NCI-H1048 (cell line): ENCODE results near the gene CLDN5.
"Not testable (repeated sequence)": the region's sequence is repeated elsewhere in the genome, so short reads cannot be mapped to it uniquely, and the experiment has no call there.

Experiments used
- DNase-seq: peaks from one replicate; lab custom pipeline; 2025; lab: John Stamatoyannopoulos, UW

The CLDN5 gene

DNA sequence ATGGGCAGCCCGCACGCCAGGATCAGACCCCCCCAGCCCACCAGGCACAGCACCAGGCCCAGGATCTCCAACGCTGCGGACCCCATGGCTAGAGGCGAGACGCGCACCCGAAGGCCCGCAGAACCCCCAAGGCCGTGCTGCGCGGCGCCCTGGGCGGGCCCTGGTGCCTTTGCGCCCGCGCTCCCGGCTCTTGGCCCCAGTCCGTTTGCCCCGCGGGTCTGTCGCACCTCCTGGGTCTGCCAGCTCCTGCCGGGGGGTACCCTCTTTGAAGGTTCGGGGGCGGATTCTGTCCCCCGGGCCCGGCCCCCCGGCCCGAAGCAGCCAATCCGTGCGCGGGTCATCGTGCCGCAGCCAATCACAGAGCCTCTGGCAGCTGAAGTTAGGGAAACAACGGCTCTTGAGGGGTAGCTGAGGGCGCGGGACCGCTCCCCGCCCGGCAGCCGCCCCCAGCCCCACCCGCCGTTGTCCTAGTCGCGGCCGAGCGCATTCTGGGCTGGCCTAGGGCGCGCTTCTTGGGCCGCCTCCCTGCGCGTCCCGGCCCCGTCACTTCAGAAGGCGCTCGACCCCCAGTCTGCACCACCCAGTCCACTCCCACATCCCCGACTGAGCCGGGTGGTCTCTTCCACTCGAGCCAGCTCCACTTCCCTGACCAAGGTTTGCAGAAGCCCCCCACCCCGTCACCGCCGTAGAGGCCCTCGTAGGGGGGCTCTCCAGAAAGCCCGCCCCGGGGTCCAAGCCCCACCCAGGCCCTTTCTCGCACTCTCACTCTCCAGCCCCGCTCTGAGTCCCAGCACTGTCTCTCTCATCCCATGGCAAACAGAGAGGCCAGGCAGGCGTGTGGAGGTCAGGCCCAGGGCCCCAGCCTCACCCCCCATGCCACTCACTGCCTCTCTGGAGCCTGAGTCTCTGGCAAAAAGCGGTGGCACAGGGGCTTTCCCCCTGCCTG, at the start of gene CLDN5:
Gene CLDN5, minus strand, starts transcription at position 241 of the 946 bp plus-strand sequence. Its CDS starts 155 bp downstream, at position 86.
- no peak for DNase-seq

DNA sequence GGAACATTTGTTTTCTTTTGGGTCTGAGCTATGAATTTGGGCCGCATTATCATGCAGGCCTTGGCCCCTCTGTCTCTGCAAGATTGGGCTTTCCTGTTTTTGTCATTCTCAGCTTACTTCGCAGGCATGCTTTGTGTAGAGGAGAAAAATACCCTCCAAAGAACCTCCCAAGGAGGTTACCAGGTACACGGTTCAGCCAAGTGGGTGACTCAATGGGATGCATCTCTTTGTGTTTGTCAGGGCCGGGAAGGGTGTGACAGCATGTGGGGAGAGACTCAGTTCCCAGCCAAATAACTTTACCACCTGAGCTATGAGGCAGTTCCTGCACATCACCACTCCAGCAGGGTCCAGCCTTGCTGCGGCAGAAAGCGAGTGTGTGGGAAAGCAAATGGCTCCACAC, 47.8 kb upstream of the CLDN5 start:
- no peak for DNase-seq

- no peak for DNase-seq
These were observed 47.1 kb upstream of the CLDN5 start for GRCh38 chr22:19571207-19571795.

GRCh38 chr22:19569976-19570375, 45.8 kb upstream of the CLDN5 start:
- DNase-seq = no peak

DNA sequence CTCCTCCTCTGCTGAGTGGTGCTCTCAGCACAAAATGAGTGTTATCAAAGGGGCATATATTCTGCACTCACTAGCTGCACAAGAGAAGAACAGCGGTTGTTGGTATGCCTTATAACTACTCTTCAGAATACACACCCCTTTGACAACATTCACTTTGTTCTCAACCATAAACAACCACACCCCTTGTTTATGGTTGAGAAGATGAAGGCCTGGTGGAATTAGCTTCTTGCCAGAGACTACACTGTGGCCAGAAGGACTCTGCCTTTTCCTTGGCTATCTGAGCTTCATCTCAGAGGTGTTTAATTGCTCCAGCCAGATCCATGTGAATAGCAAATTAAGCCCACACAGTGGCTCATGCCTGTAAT, 45.0 kb upstream of the CLDN5 start:
- no peak for DNase-seq

DNA sequence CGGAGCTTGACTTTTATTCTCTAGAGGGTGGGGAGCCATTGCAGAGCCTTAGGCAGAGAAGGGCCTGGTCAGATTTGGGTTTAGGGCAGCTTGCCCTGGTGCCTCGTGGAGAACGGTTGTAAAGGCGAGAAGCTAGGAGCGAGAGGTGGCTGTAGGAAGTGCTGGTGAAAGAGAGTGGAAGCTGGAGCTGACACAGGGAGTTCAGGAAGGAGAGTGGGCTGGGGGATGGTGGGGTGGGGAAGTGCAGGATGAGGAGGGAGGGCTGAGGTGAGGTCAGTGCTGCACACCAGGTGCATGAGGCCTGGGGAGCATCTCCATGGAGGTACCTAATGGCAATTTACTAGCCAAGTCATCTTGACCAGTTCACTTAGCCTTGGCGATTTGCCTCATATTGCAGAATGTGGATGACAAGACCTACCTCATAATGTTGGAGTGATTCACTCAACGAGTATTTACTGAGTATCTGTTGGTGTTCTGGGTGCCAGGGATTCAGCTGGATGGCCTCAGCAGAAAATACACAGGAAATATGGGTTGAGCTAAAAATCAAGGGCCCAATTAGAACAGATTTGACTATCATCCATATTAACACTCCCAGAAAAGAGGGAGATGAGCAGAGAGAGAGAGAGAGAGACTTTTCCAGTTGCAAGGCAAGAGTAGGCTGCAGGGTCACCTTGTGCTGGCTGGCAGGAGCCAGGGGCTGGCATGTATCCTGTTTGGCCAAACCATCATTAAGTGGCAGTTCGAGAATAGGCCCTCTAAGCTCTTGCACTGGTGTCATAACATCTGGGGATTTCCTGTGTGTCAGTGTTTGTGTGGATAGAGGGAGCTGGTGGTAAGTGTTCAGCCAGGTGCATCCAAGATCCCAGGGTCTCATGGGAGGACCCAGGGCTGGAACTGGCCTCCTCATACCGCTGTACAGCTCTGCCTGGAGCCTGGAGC, 44.4 kb upstream of the CLDN5 start:
- no peak for DNase-seq

DNA sequence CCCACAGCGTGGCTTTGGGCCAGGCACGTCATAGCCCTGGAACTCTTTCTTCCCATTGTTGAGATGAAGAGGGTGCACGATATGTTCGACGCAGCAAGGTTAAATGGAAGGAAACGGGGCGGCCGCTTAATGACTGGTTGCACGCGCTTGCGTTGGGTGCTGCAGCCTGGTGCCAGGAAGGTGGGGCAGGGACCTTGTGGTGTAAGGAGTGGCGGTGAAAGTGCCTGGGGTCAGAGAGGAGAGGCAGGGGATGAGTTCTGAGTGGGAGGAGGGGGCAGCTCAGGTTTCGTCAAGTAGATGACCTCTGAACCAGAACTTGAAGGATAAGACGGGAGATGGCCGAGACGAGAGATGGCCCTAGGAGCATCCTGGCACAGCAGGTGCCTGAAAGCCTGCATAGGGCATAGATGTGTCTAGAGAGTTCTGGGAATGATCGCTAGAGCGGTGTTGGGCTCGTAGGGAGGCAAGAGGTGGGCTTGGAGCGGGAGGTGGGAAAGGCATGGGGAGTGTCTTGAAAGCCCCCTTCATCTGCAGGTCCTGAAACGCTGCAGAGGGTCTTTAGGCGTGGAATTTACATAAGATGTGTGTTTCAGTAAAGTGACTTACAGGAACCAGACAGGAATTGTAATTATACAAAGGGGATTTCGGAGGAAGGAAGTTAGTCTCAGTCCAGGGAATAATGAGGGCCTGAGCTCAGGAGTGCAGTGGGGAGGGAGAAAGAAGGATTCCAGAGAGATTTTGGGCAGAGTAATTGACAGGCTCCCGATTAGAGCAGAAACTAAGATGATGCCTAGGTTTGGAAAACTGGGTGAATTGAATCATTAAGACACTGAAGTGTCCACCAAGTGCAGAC, 43.2 kb upstream of the CLDN5 start:
- no peak for DNase-seq

DNA sequence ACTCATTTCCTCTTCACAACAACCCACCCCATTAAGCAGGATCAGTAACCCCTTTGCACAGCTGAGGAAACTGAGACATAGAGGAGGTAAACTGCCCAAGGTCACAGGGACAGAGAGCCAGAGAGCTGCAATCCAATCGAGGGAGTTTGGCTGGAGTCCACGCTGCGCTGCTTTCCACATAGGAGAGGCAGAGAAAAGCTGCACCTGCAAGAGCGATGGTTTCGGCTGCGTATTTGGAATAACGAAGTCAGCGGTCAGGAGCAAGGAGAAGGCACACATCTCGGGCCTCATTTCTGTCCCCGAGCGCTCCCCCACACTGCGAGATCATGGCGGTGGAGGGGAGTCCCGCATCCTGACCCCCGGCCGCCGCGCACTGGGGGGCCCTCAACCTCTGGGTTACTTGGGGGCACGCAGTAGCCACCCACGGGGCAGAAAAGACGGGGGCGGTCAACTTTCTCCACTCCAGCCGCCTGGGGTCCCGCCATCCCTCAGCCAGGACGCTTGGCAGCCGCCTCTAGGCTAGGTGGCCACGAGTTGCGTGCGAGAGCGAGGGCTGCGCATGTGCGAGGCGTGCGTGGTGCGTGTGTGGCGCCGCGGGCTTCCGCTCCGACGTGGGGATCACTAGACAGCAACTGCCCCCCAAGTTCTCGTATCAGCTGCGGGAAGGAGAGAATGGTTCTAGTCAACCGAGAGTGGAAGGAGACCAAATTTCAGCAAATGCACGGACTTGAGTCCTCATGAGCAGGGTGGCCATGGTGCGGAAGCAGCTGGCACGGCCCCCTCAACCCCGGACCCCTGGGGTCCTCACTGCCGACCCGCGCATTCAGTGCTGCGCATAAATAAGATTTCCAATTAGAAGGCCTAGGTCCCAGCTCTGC, 42.3 kb upstream of the CLDN5 start:
- DNase-seq = no peak

GRCh38 chr22:19565382-19566278, 41.4 kb upstream of the CLDN5 start:
- no peak for DNase-seq

DNA sequence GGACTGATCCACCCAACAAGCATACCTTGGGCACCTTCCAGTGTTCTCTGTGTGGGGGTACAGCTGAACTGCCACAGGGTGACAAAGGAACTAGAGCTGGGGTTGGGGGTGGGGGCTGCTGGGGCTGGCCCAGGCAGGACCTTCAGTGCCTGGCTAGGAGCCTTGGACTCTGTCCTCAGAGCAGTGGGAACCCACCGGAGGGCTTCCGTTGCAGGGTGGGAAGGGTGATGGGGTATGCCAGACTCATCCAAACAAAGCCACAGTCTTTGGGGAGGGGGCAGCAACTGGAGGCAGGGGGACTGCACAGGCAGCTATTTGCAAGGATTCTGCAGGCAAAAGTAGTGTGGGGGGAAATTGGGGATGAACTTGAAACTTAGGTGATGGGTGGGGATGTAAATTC, 35.7 kb upstream of the CLDN5 start:
- DNase-seq = no peak

GRCh38 chr22:19559324-19559811, 35.2 kb upstream of the CLDN5 start:
- no peak for DNase-seq

GRCh38 chr22:19556963-19557545, 32.8 kb upstream of the CLDN5 start:
- DNase-seq = no peak

DNA sequence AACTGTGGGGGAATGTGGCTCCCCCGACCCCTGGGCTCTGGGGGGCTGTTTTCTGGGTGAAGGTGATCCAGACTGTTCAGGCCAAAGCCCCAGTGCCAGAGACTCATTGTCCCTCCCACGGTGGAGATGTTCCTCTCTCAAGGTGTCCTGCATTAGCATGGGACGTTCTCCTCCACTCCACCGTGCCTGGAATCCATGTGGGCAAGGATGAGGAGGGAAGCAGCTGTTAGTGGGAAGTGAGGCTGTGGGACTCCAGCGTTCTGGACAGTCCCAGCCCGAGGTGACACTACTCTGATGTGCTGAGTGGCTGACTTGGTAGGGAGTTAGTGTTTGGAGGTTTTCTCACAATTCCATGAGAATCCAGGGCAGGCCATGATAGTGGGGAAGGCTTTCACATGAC, 31.4 kb upstream of the CLDN5 start:
- no peak for DNase-seq

DNA sequence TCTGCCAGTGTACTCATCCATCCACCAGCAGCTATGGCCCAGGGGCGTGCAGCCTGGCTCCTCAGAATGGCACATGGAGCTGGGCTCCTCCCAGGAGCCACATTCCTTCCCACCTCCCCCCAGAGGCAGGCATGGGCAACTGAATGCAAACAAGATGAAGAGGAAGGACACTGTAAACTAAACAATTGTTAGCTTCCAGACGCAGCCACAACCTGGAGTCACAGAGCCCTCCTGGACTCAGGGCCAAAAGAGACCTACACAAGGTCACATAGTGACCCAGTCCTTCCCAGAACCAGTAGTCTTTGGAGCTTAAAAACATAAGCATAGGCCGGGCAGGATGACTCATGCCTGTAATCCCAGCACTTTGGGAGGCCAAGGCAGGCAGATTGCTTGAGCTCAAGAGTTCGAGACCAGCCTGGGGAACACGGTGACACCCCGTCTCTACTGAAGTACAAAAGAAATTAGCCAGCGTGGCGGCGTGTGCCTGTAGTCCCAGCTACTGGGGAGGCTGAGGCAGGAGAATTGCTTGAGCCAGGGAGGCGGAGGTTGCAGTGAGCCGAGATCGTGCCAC, 30.7 kb upstream of the CLDN5 start:
- DNase-seq = no peak

DNA sequence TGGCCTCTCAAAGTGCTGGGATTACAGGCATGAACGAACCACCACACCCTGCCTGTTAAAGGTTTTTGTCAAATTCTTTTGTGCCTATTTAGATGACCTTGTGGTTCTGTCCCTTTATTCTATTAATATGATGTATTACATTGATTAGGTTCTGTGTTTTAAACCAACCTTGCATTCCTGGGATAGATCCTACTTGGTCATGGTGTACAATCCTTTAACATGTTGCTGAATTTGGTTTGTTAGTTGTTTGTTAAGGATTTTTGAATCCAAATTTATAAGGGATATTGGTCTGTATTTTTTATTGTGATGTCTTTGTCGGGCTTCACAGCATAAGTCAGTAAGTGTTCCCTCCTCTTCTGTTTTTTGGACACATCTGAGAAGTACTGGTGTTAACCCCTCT, 29.0 kb upstream of the CLDN5 start:
- no peak for DNase-seq

DNA sequence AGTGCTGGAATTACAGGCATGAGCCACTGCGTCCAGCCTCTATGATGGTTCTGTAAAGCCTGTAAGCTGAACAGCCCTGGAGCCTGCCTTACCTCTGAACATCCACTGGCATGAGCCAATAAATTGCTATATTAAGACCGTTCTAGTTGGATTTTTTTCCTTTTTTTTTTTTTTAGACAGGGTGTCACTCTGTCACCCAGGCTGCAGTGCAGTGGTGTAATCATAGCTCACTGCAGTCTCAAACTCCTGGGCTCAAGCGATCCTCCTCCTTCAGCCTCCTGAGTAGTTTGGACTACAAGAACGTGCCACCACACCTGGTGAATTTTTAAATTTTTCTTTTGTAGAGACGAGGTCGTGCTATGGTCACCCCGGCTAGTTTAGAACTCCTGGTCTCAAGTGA, 26.2 kb upstream of the CLDN5 start:
- no peak for DNase-seq

- DNase-seq = no peak
These were observed 25.2 kb upstream of the CLDN5 start for GRCh38 chr22:19549428-19549827.

GRCh38 chr22:19548964-19549363, 24.8 kb upstream of the CLDN5 start:
- no peak for DNase-seq

- not testable (repeated sequence) for DNase-seq
These were observed 24.2 kb upstream of the CLDN5 start for GRCh38 chr22:19548427-19548826.
